Calu3 (cell line): ENCODE measurements around the gene KDM4B. TPM values are rescaled to one million over a fixed set of nuclear protein-coding genes. Genes with fewer than 3 reads are reported as not detected.
"Not testable (repeated sequence)": the region's sequence is repeated elsewhere in the genome, so short reads cannot be mapped to it uniquely, and the experiment has no call there.

Experiments used
- BruUV-seq: library from RNA; stranded (reverse); fragments of 400-500 nt; replicated peaks from 2 replicates; lab custom pipeline; 2021; lab: Mats Ljungman, UMichigan
- CTCF ChIA-PET: fragments of 300-600 bp; sonication (Branson Sonifier 250); formaldehyde crosslinking; loops from one replicate; lab custom pipeline; 2022; ENCODE audit warnings: antibody characterized with exemption; lab: Charles Lee
- DNase-seq: peaks from one replicate; pipeline ENCODE4 v3.0.0; 2022
- H3K27ac Mint-ChIP-seq: one replicate; pipeline ENCODE4 v1.8.0; 2022; ENCODE audit warnings: mixed read lengths; ENCODE audit not compliant: unreplicated experiment
- H3K27me3 Mint-ChIP-seq: one replicate; pipeline ENCODE4 v1.8.0; 2022; ENCODE audit warnings: mixed read lengths; ENCODE audit not compliant: unreplicated experiment
- H3K36me3 Mint-ChIP-seq: one replicate; pipeline ENCODE4 v1.8.0; 2022; ENCODE audit warnings: mild to moderate bottlenecking, moderate library complexity, mixed read lengths; ENCODE audit not compliant: insufficient read depth, unreplicated experiment
- H3K4me1 Mint-ChIP-seq: one replicate; pipeline ENCODE4 v1.8.0; 2022; ENCODE audit warnings: mild to moderate bottlenecking, low read depth, mixed read lengths; ENCODE audit not compliant: unreplicated experiment
- H3K4me3 Mint-ChIP-seq: one replicate; pipeline ENCODE4 v1.8.0; 2022; ENCODE audit warnings: mild to moderate bottlenecking, low read depth, moderate library complexity, mixed read lengths; ENCODE audit not compliant: unreplicated experiment
- H3K9me3 Mint-ChIP-seq: one replicate; pipeline ENCODE4 v1.8.0; 2022; ENCODE audit warnings: low read depth, mixed read lengths; ENCODE audit not compliant: unreplicated experiment
- CTCF ChIP-seq: fragments of 200-600 bp; IDR thresholded peaks from one replicate; pipeline ENCODE4 v1.8.0; 2022; ENCODE audit warnings: antibody characterized with exemption; ENCODE audit not compliant: unreplicated experiment
- intact Hi-C: fragments of 100-400 bp; cut with micrococcal nuclease; formaldehyde crosslinking; loops from one replicate; pipeline ENCODE4 v1.10.0; 2022; ENCODE audit not compliant: unreplicated experiment
- total RNA-seq: library from RNA; stranded (reverse); gene quantifications from 2 replicates; pipeline ENCODE4 v1.2.3, GENCODE V29; 2022

KDM4B gene
- total RNA-seq, 1 experiment from 2014 or later, result 13.9 TPM

GRCh38 chr19:4937060-4937459 lies 31.9 kb upstream of the KDM4B start:
- CTCF ChIA-PET, result no interaction called here
- no peak overlapping the region for H3K4me3 Mint-ChIP-seq
- intact Hi-C loops, result no loop called here
- no peaks in the 10 kb centered on the region for H3K27me3 Mint-ChIP-seq
- no TSS peak for BruUV-seq
- H3K4me1 Mint-ChIP-seq, result no peaks in the 10 kb centered on the region
- H3K27ac Mint-ChIP-seq, result no peak overlapping the region
- H3K9me3 Mint-ChIP-seq, result no peaks in the 10 kb centered on the region
- H3K36me3 Mint-ChIP-seq, result peaks cover 33% of the 10 kb centered on the region
- DNase-seq, result no peak
- no peak for TF ChIP-seq CTCF

GRCh38 chr19:4938461-4938860 lies 30.5 kb upstream of the KDM4B start:
- H3K27me3 Mint-ChIP-seq, DNase-seq, H3K27ac Mint-ChIP-seq, intact Hi-C loops, H3K4me1 Mint-ChIP-seq, BruUV-seq, H3K9me3 Mint-ChIP-seq, CTCF ChIA-PET, H3K4me3 Mint-ChIP-seq: not testable (repeated sequence)
- peaks cover 29% of the 10 kb centered on the region for H3K36me3 Mint-ChIP-seq

- H3K4me1 Mint-ChIP-seq, result no peaks in the 10 kb centered on the region
- no peak overlapping the region for H3K27ac Mint-ChIP-seq
- intact Hi-C loops, result no loop called here
- no peaks in the 10 kb centered on the region for H3K27me3 Mint-ChIP-seq
- DNase-seq, result no peak
- CTCF ChIA-PET, result interaction anchor here (0.6 kb wide), 1 partner anchor 228 kb away, joined by 4 read pairs; no protein-coding TSS in a partner anchor
- no peak for TF ChIP-seq CTCF
- H3K4me3 Mint-ChIP-seq, result no peak overlapping the region
- BruUV-seq, result no TSS peak
- peaks cover 26% of the 10 kb centered on the region for H3K36me3 Mint-ChIP-seq
- no peaks in the 10 kb centered on the region for H3K9me3 Mint-ChIP-seq
Observed at GRCh38 chr19:4939466-4939865, 29.4 kb upstream of the KDM4B start.

- H3K4me3 Mint-ChIP-seq, CTCF ChIA-PET, H3K9me3 Mint-ChIP-seq, H3K27ac Mint-ChIP-seq, DNase-seq, BruUV-seq, H3K27me3 Mint-ChIP-seq, H3K4me1 Mint-ChIP-seq, intact Hi-C loops: not testable (repeated sequence)
- H3K36me3 Mint-ChIP-seq, result peaks cover 26% of the 10 kb centered on the region
Observed at GRCh38 chr19:4941638-4942169, 27.2 kb upstream of the KDM4B start.

GRCh38 chr19:4950650-4951049 lies 18.3 kb upstream of the KDM4B start:
- H3K4me1 Mint-ChIP-seq, intact Hi-C loops, DNase-seq, H3K4me3 Mint-ChIP-seq, BruUV-seq, H3K27me3 Mint-ChIP-seq, H3K27ac Mint-ChIP-seq, H3K9me3 Mint-ChIP-seq, CTCF ChIA-PET: not testable (repeated sequence)
- peaks cover 14% of the 10 kb centered on the region for H3K36me3 Mint-ChIP-seq

- Mint-ChIP-seq H3K4me3 (no peak overlapping the region), H3K27ac (no peak overlapping the region), H3K4me1 (no peaks in the 10 kb centered on the region), H3K9me3 (no peaks in the 10 kb centered on the region), H3K27me3 (no peaks in the 10 kb centered on the region), H3K36me3 (peaks cover 16% of the 10 kb centered on the region)
- TF ChIP-seq CTCF, result no peak
- no TSS peak for BruUV-seq
- CTCF ChIA-PET, result no interaction called here
- DNase-seq, result no peak
- intact Hi-C loops, result no loop called here
Observed at GRCh38 chr19:4951656-4952055, 17.3 kb upstream of the KDM4B start.
